ENCODE results near the gene ERCC2.
A peak's percentile ranks its signal among the peaks of the same experiment; 100 is the strongest.

ERCC2 gene

GRCh38 chr19:45407091-45407375 is 36.7 kb upstream of the ERCC2 start:
- H2BK5ac ChIP-seq (ENCODE audit: low read depth, low read length, poor library complexity, severe bottlenecking), result no peak overlapping the region
- no peak overlapping the region for H3K27ac ChIP-seq (ENCODE audit: low read length, poor library complexity, severe bottlenecking)
- peaks cover 31% of the 10 kb centered on the region for H3K4me1 ChIP-seq (ENCODE audit: control insufficient read depth, insufficient read depth, low read depth, low read length)
- no peak for DNase-seq
- H3K9me3 ChIP-seq (ENCODE audit: control insufficient read depth, low read length), result no peaks in the 10 kb centered on the region
- H2BK120ac ChIP-seq (ENCODE audit: low read depth, low read length), result no peak overlapping the region
- WGBS, result 0% methylated on average over 7 of the region's 10 CpGs
- H3K23ac ChIP-seq (ENCODE audit: low read length in 2 of 2), result no peak overlapping the region
- no peak overlapping the region for H2BK12ac ChIP-seq (ENCODE audit: low read length in 2 of 2)
- H3K36me3 ChIP-seq (ENCODE audit: control insufficient read depth in 1 of 2, insufficient read depth in 2 of 2, low read depth in 1 of 2, low read length in 2 of 2), result peaks cover 11 to 22% of the 10 kb centered on the region in 2 experiments
- H4K91ac ChIP-seq (ENCODE audit: low read length), result no peak overlapping the region
- H3K79me1 ChIP-seq (replicated peaks; ENCODE audit: low read length, poor library complexity, severe bottlenecking), result peaks cover 30% of the 10 kb centered on the region
- no peak overlapping the region for H3K4ac ChIP-seq (ENCODE audit: low read depth in 1 of 2, low read length in 2 of 2)
- H3K4me3 ChIP-seq (ENCODE audit: insufficient read depth in 1 of 2, low read depth in 1 of 2, low read length in 2 of 2), result peak overlapping the region; percentile 95 to 97
- H2AFZ ChIP-seq (ENCODE audit: low read depth, low read length), result no peak overlapping the region
- no peak overlapping the region for H3K18ac ChIP-seq (ENCODE audit: low read depth in 1 of 2, low read length in 2 of 2)
- H3K9ac ChIP-seq (ENCODE audit: low read length), result peak overlapping the region; percentile 98
- no peak overlapping the region for H2BK15ac ChIP-seq (ENCODE audit: low read depth, poor library complexity, severe bottlenecking)
- no peak overlapping the region for H4K8ac ChIP-seq (ENCODE audit: low read length)
- H3K27me3 ChIP-seq (ENCODE audit: control insufficient read depth in 1 of 2, insufficient read depth in 1 of 2, low read length in 2 of 2), result no peaks in the 10 kb centered on the region
- H3K4me2 ChIP-seq (ENCODE audit: low read length, poor library complexity, severe bottlenecking), result peak overlapping the region; percentile 97
- no peak overlapping the region for H3K14ac ChIP-seq (ENCODE audit: low read length in 2 of 2)
- H2AK5ac ChIP-seq (ENCODE audit: low read length, severe bottlenecking), result no peak overlapping the region

GRCh38 chr19:45406226-45407090 is 36.1 kb upstream of the ERCC2 start, which contains the start of gene POLR1G:
TSS of gene POLR1G (plus strand) at chr19:45406644. CDS start at chr19:45406697, 53 bp downstream.
- Histone ChIP-seq H3K23ac (ENCODE audit: low read length in 2 of 2) (peak within 1 kb of the TSS in 1 of 2 experiments; percentile 46), H2BK5ac (ENCODE audit: low read depth, low read length, poor library complexity, severe bottlenecking) (peak within 1 kb of the TSS; percentile 99), H2AK5ac (ENCODE audit: low read length, severe bottlenecking) (no peak within 1 kb of the TSS), H2BK120ac (ENCODE audit: low read depth, low read length) (peak within 1 kb of the TSS; percentile 98), H3K4ac (ENCODE audit: low read depth in 1 of 2, low read length in 2 of 2) (peak within 1 kb of the TSS; percentile 57 to 88), H2BK12ac (ENCODE audit: low read length in 2 of 2) (peak within 1 kb of the TSS in 1 of 2 experiments; percentile 70), H3K9me3 (ENCODE audit: control insufficient read depth, low read length) (no peaks in the 10 kb centered on the region), H3K36me3 (ENCODE audit: control insufficient read depth in 1 of 2, insufficient read depth in 2 of 2, low read depth in 1 of 2, low read length in 2 of 2) (peaks cover 10 to 21% of the 10 kb centered on the region in 2 experiments), H4K91ac (ENCODE audit: low read length) (peak within 1 kb of the TSS; percentile 79), H3K18ac (ENCODE audit: low read depth in 1 of 2, low read length in 2 of 2) (peak within 1 kb of the TSS; percentile 89 to 93), H2AFZ (ENCODE audit: low read depth, low read length) (peak within 1 kb of the TSS; percentile 85), H3K27ac (ENCODE audit: low read length, poor library complexity, severe bottlenecking) (peak within 1 kb of the TSS; percentile 100), H3K4me2 (ENCODE audit: low read length, poor library complexity, severe bottlenecking) (peak within 1 kb of the TSS; percentile 97), H3K4me1 (ENCODE audit: control insufficient read depth, insufficient read depth, low read depth, low read length) (peaks cover 31% of the 10 kb centered on the region), H3K79me1 (replicated peaks; ENCODE audit: low read length, poor library complexity, severe bottlenecking) (peaks cover 30% of the 10 kb centered on the region), H3K14ac (ENCODE audit: low read length in 2 of 2) (peak within 1 kb of the TSS in 1 of 2 experiments; percentile 86), H3K27me3 (ENCODE audit: control insufficient read depth in 1 of 2, insufficient read depth in 1 of 2, low read length in 2 of 2) (no peaks in the 10 kb centered on the region), H3K9ac (ENCODE audit: low read length) (peak within 1 kb of the TSS; percentile 98), H4K8ac (ENCODE audit: low read length) (peak within 1 kb of the TSS; percentile 66), H3K4me3 (ENCODE audit: insufficient read depth in 1 of 2, low read depth in 1 of 2, low read length in 2 of 2) (peak within 1 kb of the TSS; percentile 95 to 97), H2BK15ac (ENCODE audit: low read depth, poor library complexity, severe bottlenecking) (peak within 1 kb of the TSS; percentile 90)
- under 1% methylated on average over 51 of the region's 51 CpGs for WGBS
- DNase-seq, result peak; percentile 92

- Histone ChIP-seq H3K23ac (ENCODE audit: low read length in 2 of 2) (peak overlapping the region in 1 of 2 experiments; percentile 46), H3K9ac (ENCODE audit: low read length) (peak overlapping the region; percentile 98), H2BK5ac (ENCODE audit: low read depth, low read length, poor library complexity, severe bottlenecking) (peak overlapping the region; percentile 99), H3K18ac (ENCODE audit: low read depth in 1 of 2, low read length in 2 of 2) (peak overlapping the region; percentile 89 to 93), H2BK120ac (ENCODE audit: low read depth, low read length) (peak overlapping the region; percentile 67), H3K4me3 (ENCODE audit: insufficient read depth in 1 of 2, low read depth in 1 of 2, low read length in 2 of 2) (peak overlapping the region; percentile 65 to 97), H3K9me3 (ENCODE audit: control insufficient read depth, low read length) (no peaks in the 10 kb centered on the region), H3K4me1 (ENCODE audit: control insufficient read depth, insufficient read depth, low read depth, low read length) (peaks cover 31% of the 10 kb centered on the region), H4K8ac (ENCODE audit: low read length) (peak overlapping the region; percentile 66), H3K14ac (ENCODE audit: low read length in 2 of 2) (peak overlapping the region in 1 of 2 experiments; percentile 86), H2BK12ac (ENCODE audit: low read length in 2 of 2) (peak overlapping the region in 1 of 2 experiments; percentile 70), H3K4ac (ENCODE audit: low read depth in 1 of 2, low read length in 2 of 2) (peak overlapping the region; percentile 57 to 88), H3K36me3 (ENCODE audit: control insufficient read depth in 1 of 2, insufficient read depth in 2 of 2, low read depth in 1 of 2, low read length in 2 of 2) (peaks cover 4 to 16% of the 10 kb centered on the region in 2 experiments), H2AK5ac (ENCODE audit: low read length, severe bottlenecking) (no peak overlapping the region), H3K27me3 (ENCODE audit: control insufficient read depth in 1 of 2, insufficient read depth in 1 of 2, low read length in 2 of 2) (no peaks in the 10 kb centered on the region), H3K27ac (ENCODE audit: low read length, poor library complexity, severe bottlenecking) (peak overlapping the region; percentile 100), H2AFZ (ENCODE audit: low read depth, low read length) (peak overlapping the region; percentile 85), H4K91ac (ENCODE audit: low read length) (peak overlapping the region; percentile 79), H3K4me2 (ENCODE audit: low read length, poor library complexity, severe bottlenecking) (peak overlapping the region; percentile 97), H3K79me1 (replicated peaks; ENCODE audit: low read length, poor library complexity, severe bottlenecking) (peaks cover 30% of the 10 kb centered on the region), H2BK15ac (ENCODE audit: low read depth, poor library complexity, severe bottlenecking) (peak overlapping the region; percentile 94)
- under 1% methylated on average over 43 of the region's 48 CpGs for WGBS
- DNase-seq, result peak; percentile 92
Observed at GRCh38 chr19:45405435-45406225, 35.3 kb upstream of the ERCC2 start.

Measured in mesenchymal stem cell (in vitro differentiated cells and primary cell).